GM12878 (cell line): ENCODE measurements around the gene PLEKHA6. TPM values are rescaled to one million over a fixed set of nuclear protein-coding genes. Genes with fewer than 3 reads are reported as not detected.

Source experiments
- ATAC-seq: fragments of 200-7000 bp; cut with Tn5 transposase; 3 replicates; pipeline ENCODE4 v1.9.1; 2020; ENCODE audit warnings: mild to moderate bottlenecking, moderate library complexity
- BruUV-seq: library from RNA; stranded (reverse); fragments of 400-500 nt; replicated peaks from 2 replicates; lab custom pipeline; 2021; lab: Mats Ljungman, UMichigan
- CTCF ChIA-PET: fragments of 300-600 bp; sonication (Branson Sonifier 250); formaldehyde crosslinking; extraction: SDS; loops from one replicate; lab custom pipeline; 2021; ENCODE audit warnings: inconsistent platforms; lab: Yijun Ruan, JAX
- POLR2A ChIA-PET: fragments of 350-600 bp; formaldehyde crosslinking; extraction: SDS; loops from one replicate; lab custom pipeline; 2021; ENCODE audit warnings: inconsistent platforms; lab: Charles Lee
- RAD21 ChIA-PET: fragments of 300-600 bp; sonication (Branson Sonifier 250); formaldehyde crosslinking; loops from one replicate; lab custom pipeline; 2023; ENCODE audit warnings: antibody characterized with exemption; ENCODE audit not compliant: unreplicated experiment; lab: Charles Lee
- SMC1A ChIA-PET: fragments of 300-600 bp; sonication (Branson Sonifier 250); formaldehyde crosslinking; loops from one replicate; lab custom pipeline; 2023; ENCODE audit not compliant: unreplicated experiment, uncharacterized antibody; lab: Charles Lee
- DNase-seq: peaks from one replicate; pipeline ENCODE4 v3.0.0-alpha.2; 2011; ENCODE audit warnings: low read depth, low spot score
- FAIRE-seq: peaks from 3 replicates; lab custom pipeline; 2011; peaks lifted over from hg19 to GRCh38; lab: Jason Lieb, UNC
- H2AFZ ChIP-seq: 2 replicates; pipeline ENCODE4 v1.6.0; 2011; ENCODE audit warnings: low read depth, low read length, control low read depth; ENCODE audit not compliant: control insufficient read depth
- H3K27ac ChIP-seq: 2 replicates; pipeline ENCODE4 v1.5.1; 2011; ENCODE audit warnings: control low read depth; ENCODE audit not compliant: control insufficient read depth, insufficient read depth
- H3K27me3 ChIP-seq, 2 experiments: replicated peaks in 1 of 2; 2 replicates each; pipeline versions ENCODE4 v1.6.0 to v1.6.1; 2011; ENCODE audit warnings: low read length in 1 of 2; ENCODE audit not compliant: control insufficient read depth in 2 of 2, insufficient read depth in 2 of 2
- H3K36me3 ChIP-seq, 2 experiments: 2 replicates each; pipeline ENCODE4 v1.5.1; 2011; ENCODE audit warnings: low read length in 1 of 2; ENCODE audit not compliant: control insufficient read depth in 2 of 2, insufficient read depth in 2 of 2
- H3K4me1 ChIP-seq: 2 replicates; pipeline ENCODE4 v1.6.1; 2011; ENCODE audit warnings: mild to moderate bottlenecking, low read length, moderate library complexity, mixed read lengths; ENCODE audit not compliant: control insufficient read depth, insufficient read depth
- H3K4me2 ChIP-seq: 2 replicates; pipeline ENCODE4 v1.6.0; 2011; ENCODE audit warnings: control low read depth; ENCODE audit not compliant: control insufficient read depth, insufficient read depth
- H3K4me3 ChIP-seq: fragments of 200-600 bp; sonication (generic); 2 replicates; pipeline ENCODE4 v1.5.1; 2016
- H3K79me2 ChIP-seq: 2 replicates; pipeline ENCODE4 v1.6.0; 2011; ENCODE audit warnings: low read length; ENCODE audit not compliant: control insufficient read depth, insufficient read depth
- H3K9ac ChIP-seq: 2 replicates; pipeline ENCODE4 v1.8.0; 2011; ENCODE audit warnings: low read length, control low read depth, mixed read lengths; ENCODE audit not compliant: control insufficient read depth, insufficient read depth
- H3K9me3 ChIP-seq: replicated peaks from 3 replicates; pipeline ENCODE4 v1.5.1; 2011; ENCODE audit warnings: mild to moderate bottlenecking, low read length; ENCODE audit not compliant: control insufficient read depth, insufficient read depth
- H4K20me1 ChIP-seq: 2 replicates; pipeline ENCODE4 v1.6.0; 2011; ENCODE audit not compliant: control insufficient read depth, insufficient read depth
- BRCA1 ChIP-seq: IDR thresholded peaks from 2 replicates; pipeline ENCODE4 v1.6.1; 2011; ENCODE audit warnings: low read depth, low read length, improper control_type of control experiment
- ELK1 ChIP-seq: IDR thresholded peaks from 2 replicates; pipeline ENCODE4 v1.6.1; 2012; ENCODE audit warnings: low read depth, low read length, improper control_type of control experiment
- IKZF1 ChIP-seq: fragments of 450-650 bp; conservative IDR thresholded peaks from 2 replicates; pipeline ENCODE4 v1.6.1; 2017; ENCODE audit warnings: antibody characterized with exemption, mild to moderate bottlenecking
- KLF5 ChIP-seq: fragments of 450-650 bp; IDR thresholded peaks from 2 replicates; pipeline ENCODE4 v1.6.1; 2014; ENCODE audit warnings: mild to moderate bottlenecking; ENCODE audit not compliant: partially characterized antibody
- MTA2 ChIP-seq: fragments of 450-650 bp; IDR thresholded peaks from 2 replicates; pipeline ENCODE4 v1.6.1; 2016; ENCODE audit warnings: low read depth, mild to moderate bottlenecking, moderate library complexity
- NFYA ChIP-seq: IDR thresholded peaks from 2 replicates; pipeline ENCODE4 v1.6.1; 2011; ENCODE audit warnings: low read depth, mild to moderate bottlenecking, low read length, improper control_type of control experiment, borderline replicate concordance
- RAD51 ChIP-seq: fragments of 450-650 bp; IDR thresholded peaks from 2 replicates; pipeline ENCODE4 v1.6.1; 2016; ENCODE audit warnings: moderate library complexity, mild to moderate bottlenecking, inconsistent platforms
- SKIL ChIP-seq: fragments of 450-650 bp; IDR thresholded peaks from 2 replicates; pipeline ENCODE4 v1.6.1; 2017; ENCODE audit warnings: mild to moderate bottlenecking, low read depth, inconsistent platforms; ENCODE audit not compliant: poor library complexity, severe bottlenecking
- TCF7 ChIP-seq: IDR thresholded peaks from 2 replicates; pipeline ENCODE4 v1.6.1; 2014; ENCODE audit warnings: antibody characterized with exemption, borderline replicate concordance
- ZNF384 ChIP-seq: IDR thresholded peaks from 2 replicates; pipeline ENCODE4 v1.6.1; 2012; ENCODE audit warnings: low read depth, mild to moderate bottlenecking, low read length, improper control_type of control experiment, borderline replicate concordance
- WGBS: methylation state at CpG from one replicate; pipeline ENCODE4 v1.1.6; 2016; ENCODE audit warnings: low lambda C conversion rate; ENCODE audit not compliant: insufficient replicate concordance, insufficient coverage; ENCODE audit errors: missing lambda C conversion rate; 5-methylcytosine and 5-hydroxymethylcytosine counted together
- in situ Hi-C: fragments of 300-500 bp; cut with MboI; formaldehyde crosslinking; loops from 9 replicates; pipeline ENCODE4 v1.14.3; 2018; ENCODE audit warnings: mixed read lengths
- intact Hi-C: fragments of 100-400 bp; cut with micrococcal nuclease; formaldehyde crosslinking; loops from one replicate; pipeline ENCODE4 v1.14.2; 2022; ENCODE audit not compliant: unreplicated experiment
- polyA plus RNA-seq, 11 experiments: library from polyadenylated mRNA; depleted of rRNA in 4 of 11; unstranded in 6 of 11; stranded (reverse) in 5 of 11; fragments of >200 nt; fragmentation: Nextera tagmentation in 4 of 11; fragmentation: Illumina TruSeq in 1 of 11; extraction: Ambion mirVana in 4 of 11; extraction: Trizol in 1 of 11; gene quantifications; 1 replicate in 1 of 11; 2 replicates in 10 of 11; pipeline versions ENCODE4 v1.2.1 to v1.2.3, GENCODE V29; 2011 to 2016; ENCODE audit warnings: inconsistent platforms in 2 of 11, missing spikeins in 2 of 11, low read depth in 1 of 11
- total RNA-seq, 4 experiments: library from RNA; depleted of rRNA in 3 of 4; stranded (reverse); fragments of >200 nt in 3 of 4; fragmentation: Illumina TruSeq in 1 of 4; extraction: Trizol in 1 of 4; gene quantifications; 2 replicates each; pipeline versions ENCODE4 v1.2.1 to v1.2.3, GENCODE V29; 2013 to 2021

PLEKHA6 gene
- total and polyA plus RNA-seq, 10 of the 15 experiments (the other 5 are each of a cell fraction or from before 2014, with no cell fraction given): 0.04 to 0.81 (median 0.19) TPM; not detected in 4

GRCh38 chr1:204286831-204287421 lies 72.8 kb downstream of the PLEKHA6 start:
- H3K27ac ChIP-seq: no peak overlapping the region
- 0% methylated on average over 7 of the region's 8 CpGs for WGBS
- ChIA-PET RAD21 (interaction anchor here (0.9 kb wide), 1 partner anchor 24 kb away, joined by 3 read pairs; no protein-coding TSS in a partner anchor), POLR2A (no interaction called here), CTCF (interaction anchor here (0.6 kb wide), 1 partner anchor 161 kb away, joined by 4 read pairs; no protein-coding TSS in a partner anchor)
- H2AFZ ChIP-seq: no peak overlapping the region
- H3K79me2 ChIP-seq: no peaks in the 10 kb centered on the region
- no peaks in the 10 kb centered on the region for H3K4me1 ChIP-seq
- no peak overlapping the region for H3K4me2 ChIP-seq
- no peak overlapping the region for H3K4me3 ChIP-seq
- H3K36me3 ChIP-seq: no peaks in the 10 kb centered on the region
- peak; percentile 75 for ATAC-seq
- TF ChIP-seq NFYA (no peak), ELK1 (no peak), IKZF1 (peak; percentile 22; the same call in 1 of the 2 replicates), ZNF384 (peak; percentile 68), MTA2 (no peak), KLF5 (no peak), SKIL (no peak), TCF7 (no peak), BRCA1 (no peak), RAD51 (peak; percentile 61; the same call in 1 of the 2 replicates)
- TF ChIP-seq, all 136 proteins: peak for 3
- no peaks in the 10 kb centered on the region for H3K9me3 ChIP-seq
- no TSS peak for BruUV-seq
- no peaks in the 10 kb centered on the region for H4K20me1 ChIP-seq
- no peak for FAIRE-seq
- in situ Hi-C loops: no loop called here
- DNase-seq: no peak
- intact Hi-C loops: no loop called here
- SMC1A ChIA-PET: interaction anchor here (0.7 to 1.8 kb wide), 4 partner anchors 9 to 1557 kb away, joined by 3 to 7 read pairs (median 4); no protein-coding TSS in a partner anchor
- no peak overlapping the region for H3K9ac ChIP-seq
- H3K27me3 ChIP-seq: peaks cover 1 to 6% of the 10 kb centered on the region in 2 experiments
